HG03139 (cell line): ENCODE data around the gene KCNJ5.

Experiments used
- ATAC-seq: cut with Tn5 transposase; IDR thresholded peaks from one replicate; pipeline ENCODE4 v1.9.1; 2021; ENCODE audit not compliant: unreplicated experiment

KCNJ5 gene

DNA sequence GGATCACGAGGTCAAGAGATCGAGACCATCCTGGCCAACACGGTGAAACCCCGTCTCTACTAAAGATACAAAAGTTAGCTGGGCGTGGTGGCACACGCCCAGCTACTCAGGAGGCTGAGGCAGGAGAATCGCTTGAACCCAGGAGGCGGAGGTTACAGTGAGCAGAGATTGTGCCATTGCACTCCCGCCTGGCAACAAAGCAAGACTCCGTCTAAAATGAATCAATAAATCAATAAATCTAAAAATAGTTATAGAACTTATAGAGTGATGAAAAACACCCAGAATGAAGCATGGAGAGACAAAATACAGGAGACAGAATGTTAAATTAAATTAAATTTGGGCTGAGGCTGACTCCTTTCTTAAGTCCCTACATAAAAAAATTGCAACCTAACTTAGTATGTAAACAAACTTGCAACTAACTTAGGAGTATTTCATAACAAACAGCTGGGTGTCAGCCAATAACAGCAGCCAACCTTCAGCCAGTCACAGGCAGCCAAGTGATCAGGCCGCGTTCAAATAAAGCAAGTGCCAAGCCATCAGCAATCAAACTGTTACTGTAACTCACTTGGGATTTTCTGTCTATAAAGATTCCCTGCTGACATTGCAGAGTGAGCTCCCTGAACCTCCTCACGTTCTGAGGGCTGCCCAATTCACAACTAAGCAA is 58.8 kb downstream of the KCNJ5 start:
- no peak for ATAC-seq

DNA sequence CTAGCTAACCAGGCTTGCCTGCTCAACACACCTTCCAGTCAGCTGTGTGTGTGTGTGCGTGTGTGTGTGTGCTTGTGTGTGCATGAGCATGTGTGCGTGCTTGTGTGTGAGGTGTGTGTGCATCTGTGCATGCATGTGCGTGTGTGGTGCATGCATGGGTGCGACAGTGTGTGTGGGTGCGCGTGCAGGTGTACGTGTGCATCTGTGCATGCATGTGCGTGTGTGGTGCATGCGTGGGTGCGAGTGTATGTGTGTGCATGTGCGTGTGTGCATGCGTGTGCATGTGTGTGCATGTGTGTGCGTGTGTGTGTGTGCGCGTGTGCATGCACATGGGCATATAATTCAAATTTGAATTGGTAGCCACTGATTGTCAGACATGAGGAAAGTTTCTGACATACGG is 62.0 kb downstream of the KCNJ5 start:
- no peak for ATAC-seq

DNA sequence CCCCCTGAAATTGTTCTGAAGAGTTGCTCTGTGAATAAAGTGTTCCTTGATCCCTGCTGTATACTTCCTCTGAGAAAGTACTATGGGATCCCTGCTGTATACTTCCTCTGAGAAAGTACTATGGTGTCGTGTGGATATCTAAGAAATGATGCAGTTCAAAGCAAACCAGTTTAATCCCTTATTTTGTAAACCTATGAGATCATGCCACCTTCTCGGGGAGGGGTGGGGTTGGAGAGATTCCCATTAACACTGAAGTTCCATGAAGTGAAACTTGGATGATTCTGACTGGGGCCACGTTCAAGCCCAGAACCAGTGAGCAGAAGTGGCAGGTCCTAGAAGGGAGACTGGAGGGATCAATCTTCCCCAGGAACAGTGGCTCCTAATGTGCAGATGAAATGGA is 64.5 kb downstream of the KCNJ5 start:
- no peak for ATAC-seq

DNA sequence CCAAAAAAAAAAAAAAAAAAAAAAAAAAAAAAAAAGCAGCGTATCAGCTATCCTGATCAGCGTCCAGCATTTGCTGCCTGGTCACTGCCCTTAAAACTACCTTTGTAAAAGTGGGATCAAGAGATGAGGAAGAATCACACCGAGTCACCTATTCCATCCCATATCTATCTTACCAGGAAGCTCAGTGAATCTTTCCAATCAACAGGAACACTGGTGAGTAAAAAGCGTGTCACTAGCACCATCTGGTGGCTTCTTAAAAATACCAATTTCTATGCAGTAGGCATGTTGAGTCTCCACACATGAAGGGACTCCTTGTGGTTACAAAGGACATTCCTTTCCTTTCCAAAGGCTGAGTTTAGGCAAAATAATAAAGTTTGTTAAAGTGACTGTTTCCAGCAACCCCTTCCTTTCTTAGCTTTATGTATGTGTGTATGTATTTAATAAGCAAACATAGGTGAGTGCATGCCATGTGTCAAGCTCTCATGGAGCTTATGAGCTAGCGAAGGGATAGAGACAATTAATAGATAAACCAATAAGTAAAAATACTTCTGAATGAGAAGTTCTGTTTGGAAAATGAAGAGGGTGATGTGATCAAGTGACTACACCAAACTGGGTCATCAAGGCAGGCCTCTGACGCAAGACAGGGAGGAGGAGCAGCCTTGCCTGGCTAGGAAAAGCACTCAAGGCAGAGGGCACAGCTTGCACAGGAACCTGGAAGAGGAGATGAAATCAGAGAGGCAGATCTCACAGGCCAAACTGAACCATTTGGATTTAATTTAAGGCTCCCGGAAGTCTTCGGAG is 65.4 kb downstream of the KCNJ5 start:
- ATAC-seq = peak; percentile 57

DNA sequence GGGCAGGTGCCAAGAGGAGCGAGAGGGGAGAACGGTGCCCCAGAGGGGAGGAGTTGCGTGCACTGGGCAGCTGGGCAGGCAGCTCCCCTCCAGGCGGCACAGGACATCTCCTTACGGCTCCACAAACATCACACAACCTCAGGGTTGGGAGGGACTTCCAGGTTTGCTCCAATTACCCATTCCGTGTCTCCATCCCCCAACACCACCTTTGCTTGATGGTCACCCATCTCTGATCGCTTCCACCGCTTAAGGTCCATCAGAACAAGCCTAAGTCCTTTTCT is 66.0 kb downstream of the KCNJ5 start:
- no peak for ATAC-seq

DNA sequence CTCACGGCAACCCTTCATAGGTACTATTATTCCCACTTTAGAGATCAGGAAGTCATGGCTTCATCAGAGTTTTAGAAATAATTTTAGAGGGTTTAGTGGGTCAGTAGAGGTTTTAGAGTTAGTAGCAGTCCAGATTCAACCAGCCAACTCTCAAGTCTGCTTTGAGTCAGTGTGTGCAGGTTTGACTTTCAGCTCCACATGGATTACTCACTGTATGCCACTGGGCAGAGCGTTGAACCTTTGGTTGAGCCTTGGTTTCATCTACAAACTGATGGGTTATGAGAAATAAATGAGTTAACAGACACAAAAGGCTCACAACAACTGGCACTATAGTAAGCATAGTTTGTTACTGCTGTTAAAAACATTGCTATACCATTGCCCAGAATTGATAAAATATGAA is 70.5 kb downstream of the KCNJ5 start:
- no peak for ATAC-seq

DNA sequence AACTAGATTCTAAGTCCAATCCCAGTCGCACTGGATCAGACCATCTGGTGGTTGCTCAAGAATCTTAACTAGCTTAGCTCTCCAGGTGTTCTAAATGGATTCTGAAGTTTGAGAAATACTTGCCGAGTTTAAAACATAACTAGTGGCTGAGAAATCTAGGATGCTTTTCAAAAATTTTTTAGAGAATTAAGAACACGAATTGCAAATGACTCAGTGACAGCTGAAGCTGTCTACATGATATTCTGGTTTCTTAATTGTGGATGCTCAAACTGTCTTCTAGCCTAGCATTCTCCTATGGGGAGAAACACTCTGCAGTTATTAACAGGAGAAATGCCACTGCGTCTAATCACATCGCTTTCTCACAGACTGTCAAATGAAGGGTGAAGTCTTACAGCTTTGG is 71.7 kb downstream of the KCNJ5 start:
- no peak for ATAC-seq

DNA sequence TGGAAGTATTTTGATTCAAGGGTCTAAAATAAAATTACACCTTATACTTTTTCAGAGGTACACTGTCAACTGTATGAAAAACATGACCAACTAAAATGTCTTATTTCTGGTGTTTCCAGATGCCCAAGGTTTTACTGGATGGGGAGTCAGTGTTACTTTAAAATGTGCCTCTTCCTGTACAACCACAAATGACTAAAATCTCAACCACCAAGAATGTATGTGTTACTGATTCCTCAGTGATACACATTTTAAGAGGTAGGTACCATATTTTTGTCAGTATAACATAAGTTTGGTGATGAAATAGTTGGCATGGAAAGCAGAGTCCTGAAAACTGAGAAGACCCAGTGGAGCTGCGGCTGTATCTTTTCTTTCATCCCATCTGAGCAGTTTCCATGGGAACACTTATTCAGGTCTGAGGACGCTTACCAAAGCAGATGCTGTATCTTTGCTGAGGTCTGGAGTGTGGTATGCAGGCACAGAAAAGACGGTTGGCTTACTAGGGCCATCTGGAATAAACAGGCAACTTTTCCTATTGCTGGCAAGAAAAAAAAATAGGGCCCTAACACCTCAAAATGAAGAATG is 72.7 kb downstream of the KCNJ5 start:
- ATAC-seq = no peak

DNA sequence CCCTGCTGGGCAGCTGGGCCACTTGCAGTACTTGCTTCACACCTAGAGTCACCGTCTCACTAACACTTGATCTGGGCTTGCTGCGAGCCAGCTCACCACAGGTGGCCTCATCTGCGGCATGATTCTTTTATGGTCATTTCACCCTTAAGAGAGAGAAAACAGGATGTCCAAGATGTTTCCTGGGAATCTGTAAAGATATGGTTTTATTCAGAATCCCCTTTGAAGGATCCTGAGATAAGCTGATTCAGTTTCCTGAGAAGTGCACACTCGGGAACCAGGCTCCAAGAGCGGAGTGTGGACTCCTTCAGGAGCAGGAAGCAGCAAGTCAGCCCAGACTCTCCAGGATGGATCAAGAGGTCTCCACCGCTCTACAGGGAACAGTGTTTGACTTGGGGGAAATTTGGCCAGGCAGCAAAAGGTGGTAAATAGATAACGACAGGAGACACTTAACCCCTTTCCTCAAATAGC is 73.3 kb downstream of the KCNJ5 start:
- no peak for ATAC-seq

DNA sequence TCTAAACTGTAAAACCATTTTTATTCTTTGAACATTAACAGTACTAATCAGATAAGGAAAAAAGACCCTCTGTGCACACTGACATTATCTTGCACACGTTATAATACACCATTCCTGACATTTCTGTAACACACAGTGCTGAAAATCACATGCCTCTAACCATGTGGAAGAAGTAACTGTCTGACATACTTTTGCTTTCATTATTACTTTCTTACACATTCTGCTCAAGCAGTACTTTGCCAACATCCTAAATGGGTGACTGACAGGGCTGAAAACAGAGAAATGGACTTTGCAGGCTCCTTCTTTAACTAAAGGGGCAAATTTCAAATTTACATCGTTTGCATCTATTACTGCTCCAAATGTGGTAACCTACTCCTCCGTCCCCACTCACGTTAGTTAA is 74.3 kb downstream of the KCNJ5 start:
- peak; percentile 91 for ATAC-seq

DNA sequence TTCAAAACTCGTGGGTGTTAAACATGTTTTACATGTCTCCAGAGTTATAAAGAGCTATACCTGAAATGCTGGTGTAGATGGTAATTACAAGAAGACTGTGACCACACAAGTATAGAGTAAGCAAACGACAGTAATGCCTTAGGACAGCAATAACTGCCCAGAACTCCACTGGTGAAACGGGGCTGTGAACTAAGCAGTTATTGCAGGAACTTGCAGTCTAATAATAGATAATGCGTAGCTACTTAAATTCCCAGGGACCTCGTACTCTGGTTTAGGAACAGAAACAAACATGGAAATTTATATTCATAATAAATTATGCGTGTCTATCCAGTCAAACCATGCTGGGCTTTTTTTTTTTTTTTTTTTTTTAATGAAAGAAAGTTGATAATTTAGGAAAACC is 76.4 kb downstream of the KCNJ5 start:
- no peak for ATAC-seq

DNA sequence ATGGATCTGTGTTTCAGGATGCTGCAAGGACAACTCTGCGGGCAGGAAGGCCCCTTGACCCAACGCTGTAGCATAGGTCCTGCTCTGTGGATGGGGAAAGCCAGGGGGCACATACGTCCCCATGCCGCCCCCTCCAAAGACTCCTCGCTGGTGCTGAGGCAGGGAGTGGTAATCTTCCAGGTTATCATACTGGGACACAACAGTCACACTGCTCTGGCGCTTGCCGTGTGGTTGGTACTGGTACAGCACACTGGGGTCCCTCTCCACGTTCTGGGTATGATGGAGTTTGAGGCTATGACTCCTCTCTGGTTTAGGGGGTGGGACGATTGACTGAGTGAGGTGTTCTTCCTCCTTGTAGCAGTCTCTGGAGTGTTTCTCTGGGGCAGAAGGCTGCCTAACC is 77.8 kb downstream of the KCNJ5 start:
- ATAC-seq = no peak
